Measurements from ENCODE around the gene FOXC2. TPM values are rescaled to one million over a fixed set of nuclear protein-coding genes. Genes with fewer than 3 reads are reported as not detected.

The FOXC2 gene
- total and polyA plus RNA-seq, 9 of the 15 experiments (the other 6 are each of a cell fraction or from before 2014, with no cell fraction given): 0.01 to 0.11 (median 0.10) TPM; not detected in 5

- TF ChIP-seq FOXP4 (CRISPR knock-in tag; IDR thresholded peaks at IDR 0.05; ENCODE audit: borderline replicate concordance): no peak
- no peak for TF ChIP-seq RHOXF2B (CRISPR knock-in tag; conservative IDR thresholded peaks at IDR 0.05)
- TF ChIP-seq NR4A1 (CRISPR knock-in tag; IDR thresholded peaks at IDR 0.05): no peak
- TF ChIP-seq NR4A1 (tag; IDR thresholded peaks at IDR 0.05): no peak
- TF ChIP-seq ZNF436 (CRISPR knock-in tag; IDR thresholded peaks at IDR 0.05): peak; percentile 97
- TF ChIP-seq ZNF830 (CRISPR knock-in tag; IDR thresholded peaks at IDR 0.05): no peak
- TF ChIP-seq TBL1XR1 (IDR thresholded peaks at IDR 0.05; ENCODE audit: low read length in 2 of 2): peak in 1 of 2 experiments; percentile 94; a peak in 2 of 4 replicates
- peak; percentile 57; the same call in 1 of the 2 replicates for TF ChIP-seq GTF2E2 (tag; IDR thresholded peaks at IDR 0.05)
- peak; percentile 61 for TF ChIP-seq RBBP5 (IDR thresholded peaks at IDR 0.05; ENCODE audit: borderline replicate concordance, insufficient read depth, low read length, poor library complexity, severe bottlenecking)
- no peak for TF ChIP-seq RBM22 (IDR thresholded peaks at IDR 0.05; ENCODE audit: low read depth, low read length, poor library complexity, severe bottlenecking)
- 0 out of 2 replicates have a peak, but pooled peaks have one; percentile 59 for TF ChIP-seq ZNF12 (CRISPR knock-in tag; IDR thresholded peaks at IDR 0.05)
- peak; percentile 81 for TF ChIP-seq POLR2A (conservative IDR thresholded peaks at IDR 0.05)
- no peak for TF ChIP-seq ASH1L (IDR thresholded peaks at IDR 0.05; ENCODE audit: borderline replicate concordance, low read depth, partially characterized antibody)
- TF ChIP-seq NELFE (IDR thresholded peaks at IDR 0.05; ENCODE audit: insufficient read depth, insufficient read length): no peak
- TF ChIP-seq KLF6 (CRISPR knock-in tag; IDR thresholded peaks at IDR 0.05; ENCODE audit: borderline replicate concordance): no peak
- no peak for TF ChIP-seq TCF3 (CRISPR knock-in tag; IDR thresholded peaks at IDR 0.05)
- TF ChIP-seq HMG20A (CRISPR knock-in tag; conservative IDR thresholded peaks at IDR 0.05): no peak
- no peak for TF ChIP-seq NR2C1 (IDR thresholded peaks at IDR 0.05)
- TF ChIP-seq NR2C1 (tag; IDR thresholded peaks at IDR 0.05): no peak
- no peak for TF ChIP-seq ZFP91 (CRISPR knock-in tag; IDR thresholded peaks at IDR 0.05)
- TF ChIP-seq ID3 (CRISPR knock-in tag; IDR thresholded peaks at IDR 0.05): no peak
- no peak for TF ChIP-seq ID3 (tag; IDR thresholded peaks at IDR 0.05)
- peak; percentile 85 for TF ChIP-seq POLR2G (IDR thresholded peaks at IDR 0.05; ENCODE audit: low read depth, low read length)
- TF ChIP-seq OTX1 (CRISPR knock-in tag; IDR thresholded peaks at IDR 0.05): no peak
- no peak for TF ChIP-seq NFXL1 (CRISPR knock-in tag; IDR thresholded peaks at IDR 0.05)
- peak; percentile 62; the same call in 1 of the 2 replicates for TF ChIP-seq ESRRA (IDR thresholded peaks at IDR 0.05; ENCODE audit: borderline replicate concordance, low read depth)
- no peak for TF ChIP-seq GABPB2 (CRISPR knock-in tag; conservative IDR thresholded peaks at IDR 0.05)
These were observed 11.5 kb upstream of the FOXC2 start, which contains the start of gene MTHFSD (continued) for GRCh38 chr16:86554917-86555703.
